H1 (cell line): ENCODE measurements around the gene ZNF469. TPM values are rescaled to one million over a fixed set of nuclear protein-coding genes. Genes with fewer than 3 reads are reported as not detected.

Experiments
- CTCF ChIA-PET: fragments of 300-600 bp; sonication (Branson Sonifier 250); formaldehyde crosslinking; loops from one replicate; lab custom pipeline; 2021; ENCODE audit not compliant: partially characterized antibody; lab: Charles Lee
- POLR2A ChIA-PET: fragments of 300-600 bp; sonication (Branson Sonifier 250); formaldehyde crosslinking; loops from one replicate; lab custom pipeline; 2021; ENCODE audit warnings: inconsistent platforms; ENCODE audit not compliant: partially characterized antibody; lab: Charles Lee
- DNase-seq, 2 experiments: peaks; one replicate each; pipeline versions ENCODE4 v3.0.0 to v3.0.0-alpha.2; 2010 to 2022; ENCODE audit warnings: low spot score in 2 of 2, low read depth in 1 of 2, mixed read lengths in 1 of 2
- FAIRE-seq: peaks from 2 replicates; lab custom pipeline; 2011; peaks lifted over from hg19 to GRCh38; lab: Jason Lieb, UNC
- H2AFZ ChIP-seq: 2 replicates; pipeline ENCODE4 v1.8.1; 2012; ENCODE audit warnings: low read length, inconsistent platforms
- H2AK5ac ChIP-seq: 2 replicates; pipeline ENCODE4 v1.6.1; 2013; ENCODE audit warnings: low read depth, low read length
- H2BK120ac ChIP-seq: replicated peaks from 2 replicates; pipeline ENCODE3; 2013; ENCODE audit warnings: low read depth, low read length, inconsistent platforms
- H2BK12ac ChIP-seq: 2 replicates; pipeline ENCODE4 v1.6.1; 2013; ENCODE audit warnings: low read depth, low read length
- H2BK15ac ChIP-seq: 2 replicates; pipeline ENCODE4 v1.6.1; 2013; ENCODE audit warnings: low read length
- H2BK20ac ChIP-seq: 2 replicates; pipeline ENCODE4 v1.6.1; 2013; ENCODE audit warnings: low read length
- H2BK5ac ChIP-seq: 2 replicates; pipeline ENCODE4 v1.6.1; 2013; ENCODE audit warnings: low read depth, low read length
- H3K14ac ChIP-seq: 2 replicates; pipeline ENCODE4 v1.6.1; 2013; ENCODE audit warnings: inconsistent platforms; ENCODE audit not compliant: insufficient read length
- H3K18ac ChIP-seq: 2 replicates; pipeline ENCODE4 v1.6.1; 2013; ENCODE audit warnings: low read length; ENCODE audit errors: extremely low read depth
- H3K23ac ChIP-seq: 2 replicates; pipeline ENCODE4 v1.6.1; 2013; ENCODE audit warnings: inconsistent platforms; ENCODE audit not compliant: insufficient read length
- H3K23me2 ChIP-seq: 2 replicates; pipeline ENCODE4 v1.6.1; 2013; ENCODE audit warnings: low read depth, low read length
- H3K27ac ChIP-seq: 2 replicates; pipeline ENCODE4 v1.6.1; 2011; ENCODE audit warnings: low read depth, low read length, inconsistent platforms
- H3K27me3 ChIP-seq, 4 experiments: replicated peaks in 1 of 4; 1 replicate in 1 of 4; 2 replicates in 3 of 4; pipeline versions ENCODE4 v1.6.1 to v1.8.1; 2011 to 2013; ENCODE audit warnings: low read length in 3 of 4, mild to moderate bottlenecking in 3 of 4, inconsistent platforms in 2 of 4, mixed read lengths in 2 of 4, moderate library complexity in 1 of 4; ENCODE audit not compliant: control insufficient read depth in 3 of 4, insufficient read depth in 3 of 4; ENCODE audit errors: extremely low read depth in 1 of 4
- H3K36me3 ChIP-seq, 4 experiments: 2 replicates each; pipeline versions ENCODE4 v1.6.1 to v1.8.1; 2011 to 2013; ENCODE audit warnings: mild to moderate bottlenecking in 4 of 4, low read length in 3 of 4, moderate library complexity in 2 of 4, control low read depth in 1 of 4, inconsistent platforms in 1 of 4; ENCODE audit not compliant: insufficient read depth in 4 of 4, control insufficient read depth in 2 of 4
- H3K4ac ChIP-seq: replicated peaks from 2 replicates; pipeline ENCODE3; 2013; ENCODE audit warnings: low read length, low read depth, mixed read lengths, inconsistent platforms; ENCODE audit not compliant: insufficient read length
- H3K4me1 ChIP-seq, 4 experiments: replicated peaks in 1 of 4; 1 replicate in 1 of 4; 2 replicates in 3 of 4; pipeline versions ENCODE4 v1.6.1 to v1.8.1; 2011 to 2013; ENCODE audit warnings: low read length in 3 of 4, inconsistent platforms in 2 of 4, mixed read lengths in 1 of 4; ENCODE audit not compliant: insufficient read depth in 4 of 4, control insufficient read depth in 3 of 4
- H3K4me2 ChIP-seq, 2 experiments: 2 replicates each; pipeline versions ENCODE4 v1.6.1 to v1.8.1; 2011 to 2013; ENCODE audit warnings: low read depth in 2 of 2, low read length in 2 of 2, control low read depth in 1 of 2, inconsistent platforms in 1 of 2, mild to moderate bottlenecking in 1 of 2; ENCODE audit not compliant: insufficient read depth in 1 of 2
- H3K4me3 ChIP-seq, 4 experiments: fragments of 200-600, 300-600 bp in 1 of 4; sonication (generic), shearing (Covaris generic), sonication (Bioruptor Twin) in 1 of 4; 2 replicates each; pipeline versions ENCODE4 v1.5.1 to v1.8.1; 2011 to 2016; ENCODE audit warnings: low read length in 4 of 4, low read depth in 3 of 4, control low read depth in 2 of 4, inconsistent platforms in 2 of 4, mild to moderate bottlenecking in 2 of 4, mixed read lengths in 1 of 4, moderate library complexity in 1 of 4; ENCODE audit not compliant: insufficient read depth in 2 of 4; ENCODE audit errors: extremely low read depth in 1 of 4
- H3K56ac ChIP-seq: replicated peaks from 2 replicates; pipeline ENCODE3; 2013; ENCODE audit warnings: low read depth, mild to moderate bottlenecking, mixed read lengths, low read length, inconsistent platforms; ENCODE audit not compliant: insufficient read length
- H3K79me1 ChIP-seq: 2 replicates; pipeline ENCODE4 v1.6.1; 2013; ENCODE audit warnings: low read depth, low read length, control low read depth
- H3K79me2 ChIP-seq, 2 experiments: 2 replicates each; pipeline versions ENCODE4 v1.6.1 to v1.8.1; 2012 to 2013; ENCODE audit warnings: low read length in 2 of 2, mild to moderate bottlenecking in 2 of 2, inconsistent platforms in 1 of 2; ENCODE audit not compliant: insufficient read depth in 2 of 2, control insufficient read depth in 1 of 2
- H3K9ac ChIP-seq, 4 experiments: replicated peaks in 1 of 4; 1 replicate in 1 of 4; 2 replicates in 3 of 4; pipeline versions ENCODE4 v1.6.1 to v1.8.1; 2011 to 2013; ENCODE audit warnings: low read depth in 3 of 4, low read length in 3 of 4, control low read depth in 2 of 4, mild to moderate bottlenecking in 2 of 4, moderate library complexity in 2 of 4, inconsistent platforms in 1 of 4; ENCODE audit errors: extremely low read depth in 1 of 4
- H3K9me3 ChIP-seq, 2 experiments: 2 replicates each; pipeline versions ENCODE4 v1.6.1 to v1.8.1; 2012 to 2013; ENCODE audit warnings: mild to moderate bottlenecking in 2 of 2, moderate library complexity in 2 of 2, control low read depth in 1 of 2, inconsistent platforms in 1 of 2, low read depth in 1 of 2, low read length in 1 of 2, mixed read lengths in 1 of 2; ENCODE audit not compliant: insufficient read depth in 2 of 2
- H4K20me1 ChIP-seq, 2 experiments: replicated peaks in 1 of 2; 2 replicates each; pipeline versions ENCODE3 to v1.8.1; 2011 to 2013; ENCODE audit warnings: inconsistent platforms in 2 of 2, low read length in 2 of 2, mild to moderate bottlenecking in 1 of 2; ENCODE audit not compliant: insufficient read depth in 2 of 2, control insufficient read depth in 1 of 2
- H4K5ac ChIP-seq: 2 replicates; pipeline ENCODE4 v1.6.1; 2013; ENCODE audit warnings: low read length, low read depth, mixed read lengths, inconsistent platforms; ENCODE audit not compliant: insufficient read length
- H4K8ac ChIP-seq: 2 replicates; pipeline ENCODE4 v1.8.0; 2013; ENCODE audit warnings: mild to moderate bottlenecking, moderate library complexity, low read length, inconsistent platforms; ENCODE audit not compliant: insufficient read depth; ENCODE audit errors: extremely low read depth
- H4K91ac ChIP-seq: replicated peaks from 2 replicates; pipeline ENCODE3; 2013; ENCODE audit warnings: low read length, mixed read lengths, inconsistent platforms; ENCODE audit not compliant: insufficient read length
- EZH2 ChIP-seq: fragments of 200-600 bp; sonication (generic); IDR thresholded peaks from 2 replicates; pipeline ENCODE4 v1.7.1; 2012; ENCODE audit warnings: low read depth, mild to moderate bottlenecking, moderate library complexity, low read length, inconsistent platforms; ENCODE audit not compliant: severe bottlenecking
- GABPA ChIP-seq: IDR thresholded peaks from 2 replicates; pipeline ENCODE4 v1.6.1; 2011; ENCODE audit warnings: mild to moderate bottlenecking, low read length, moderate library complexity, borderline replicate concordance; ENCODE audit not compliant: insufficient read depth
- KDM4A ChIP-seq: IDR thresholded peaks from one replicate; pipeline ENCODE4 v1.7.1; 2012; ENCODE audit warnings: low read depth, mild to moderate bottlenecking, moderate library complexity, low read length, inconsistent platforms; ENCODE audit not compliant: severe bottlenecking
- POLR2AphosphoS5 ChIP-seq: IDR thresholded peaks from 2 replicates; pipeline ENCODE4 v1.6.1; 2011; ENCODE audit warnings: low read depth, low read length
- WGBS, 2 experiments: shearing (Covaris generic) in 1 of 2; methylation state at CpG; one replicate each; pipeline versions ENCODE4 v1.1.6 to v1.1.7; 2013 to 2015; ENCODE audit warnings: low lambda C conversion rate in 2 of 2, mixed read lengths in 2 of 2, inconsistent platforms in 1 of 2, low coverage in 1 of 2, missing lambda C conversion rate in 1 of 2; ENCODE audit not compliant: insufficient replicate concordance in 2 of 2, insufficient coverage in 1 of 2, insufficient read length in 1 of 2; ENCODE audit errors: extremely low coverage in 1 of 2, missing lambda C conversion rate in 1 of 2; 5-methylcytosine and 5-hydroxymethylcytosine counted together
- polyA plus RNA-seq, 7 experiments: library from polyadenylated mRNA; depleted of rRNA in 3 of 7; stranded (reverse) in 5 of 7; unstranded in 2 of 7; fragments of >200 nt in 5 of 7; fragments of 200-250 nt in 2 of 7; gene quantifications; 1 replicate in 5 of 7; 2 replicates in 1 of 7; 4 replicates in 1 of 7; pipeline versions ENCODE4 v1.2.1 to v1.2.3, GENCODE V29; 2011 to 2013; ENCODE audit warnings: missing spikeins in 2 of 7, mixed read lengths in 2 of 7
- total RNA-seq: library from RNA; stranded (reverse); fragmentation: NEBNext Ultra II Directional; extraction: Animal tissue kit (Norgen Biotek cat#: 25700); gene quantifications from 2 replicates; pipeline ENCODE4 v1.2.1, GENCODE V29; 2021

ZNF469 gene
- total and polyA plus RNA-seq, 2 of the 8 experiments (the other 6 are each of a cell fraction or from before 2014, with no cell fraction given): 0.30 to 1.8 TPM

DNA sequence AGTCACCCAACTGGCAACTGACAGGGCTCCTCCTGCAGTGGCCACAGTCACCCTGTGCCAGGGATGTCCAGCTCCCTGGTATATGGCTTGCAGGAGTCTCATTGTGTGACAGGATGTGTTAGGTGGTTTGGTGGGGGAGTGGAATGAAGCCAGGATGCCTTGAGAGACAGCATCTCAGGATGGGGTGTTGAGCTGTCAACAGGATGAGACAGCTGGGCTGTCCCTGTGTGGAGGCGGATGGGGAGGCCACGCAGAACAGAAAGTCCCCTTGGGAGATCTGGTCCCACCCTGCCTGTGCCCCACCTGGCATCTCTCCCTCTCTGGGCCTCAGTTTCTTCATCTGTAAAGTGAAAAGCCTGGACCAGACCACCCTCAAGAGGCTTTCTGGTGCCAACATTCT, 9.5 kb upstream of the ZNF469 start:
- no peak for FAIRE-seq
- peaks cover 12% of the 10 kb centered on the region; the same call in 1 of the 2 replicates for H3K23me2 ChIP-seq
- POLR2A ChIA-PET: no interaction called here
- no peak overlapping the region for H2AFZ ChIP-seq
- no peak overlapping the region for H3K4me3 ChIP-seq
- no peak overlapping the region for H3K9ac ChIP-seq
- no peaks in the 10 kb centered on the region for H3K79me2 ChIP-seq
- H2AK5ac ChIP-seq: no peak overlapping the region
- H3K4me1 ChIP-seq: 0 out of 7 replicates have a peak, but pooled peaks cover 0 to 2% (median 0%) of the 10 kb centered on the region in 4 experiments
- H3K36me3 ChIP-seq: no peaks in the 10 kb centered on the region
- no peak overlapping the region for H3K56ac ChIP-seq
- H3K23ac ChIP-seq: no peak overlapping the region
- H3K27me3 ChIP-seq: no peaks in the 10 kb centered on the region
- H3K79me1 ChIP-seq: no peaks in the 10 kb centered on the region
- H3K14ac ChIP-seq: no peak overlapping the region
- no peak overlapping the region for H3K18ac ChIP-seq
- H4K8ac ChIP-seq: no peak overlapping the region
- H2BK5ac ChIP-seq: no peak overlapping the region
- peaks cover 0 to 4% of the 10 kb centered on the region in 2 experiments for H4K20me1 ChIP-seq
- no peak overlapping the region for H3K27ac ChIP-seq
- H4K5ac ChIP-seq: no peak overlapping the region
- H4K91ac ChIP-seq: no peak overlapping the region
- WGBS, 2 experiments: 89% methylated on average over 2 of the region's 2 CpGs; no CpG with 5 or more reads in 1 of the 2 experiments
- no peak for DNase-seq
- no peak overlapping the region for H2BK120ac ChIP-seq
- H3K4ac ChIP-seq: no peak overlapping the region
- no peak overlapping the region for H2BK12ac ChIP-seq
- no peak for TF ChIP-seq KDM4A
- no peak for TF ChIP-seq EZH2
- no peak for TF ChIP-seq GABPA
- TF ChIP-seq POLR2AphosphoS5: no peak
- TF ChIP-seq, all 59 proteins: peak for 0
- Histone ChIP-seq H3K9me3 (peaks cover 0 to 9% of the 10 kb centered on the region in 2 experiments; a peak in 1 of 4 replicates), H2BK15ac (no peak overlapping the region), H3K4me2 (no peak overlapping the region), H2BK20ac (no peak overlapping the region)
- CTCF ChIA-PET: no interaction called here
